Activated CD4-positive, alpha-beta T cell treated with anti-CD3 and anti-CD28 coated beads, Interleukin-2, amount 50 U/mL, for 1 hour (primary cell): ENCODE results near the gene NUTM2A.
"Not testable (repeated sequence)": the region's sequence is repeated elsewhere in the genome, so short reads cannot be mapped to it uniquely, and the experiment has no call there.

Experiments used
- DNase-seq: peaks from one replicate; pipeline ENCODE4 v3.0.0-alpha.2; 2020

The NUTM2A gene

DNA sequence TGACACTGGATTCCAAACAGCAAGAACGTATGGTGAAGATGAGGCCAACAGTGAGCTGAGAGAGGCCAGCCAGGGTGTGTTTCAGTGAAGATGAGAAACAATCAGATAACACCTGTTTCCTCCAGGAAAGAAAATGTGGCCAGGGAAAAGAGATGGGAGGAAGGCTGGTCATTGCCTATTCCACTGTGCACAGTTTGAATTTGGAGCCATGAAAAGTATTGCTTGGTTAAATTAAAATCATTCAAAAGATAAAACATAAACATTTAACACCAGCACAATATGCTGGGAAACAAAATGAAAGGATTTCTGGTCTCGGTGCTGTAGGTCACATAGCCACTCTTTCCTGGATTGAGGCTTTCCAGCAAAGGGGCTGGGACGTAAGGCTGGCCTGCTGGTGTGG, at the start of gene NUTM2A:
Gene NUTM2A, plus strand, starts transcription at position 301 of the 400 bp plus-strand sequence. CDS start 383 bp downstream, outside the sequence.
- not testable (repeated sequence) for DNase-seq

DNA sequence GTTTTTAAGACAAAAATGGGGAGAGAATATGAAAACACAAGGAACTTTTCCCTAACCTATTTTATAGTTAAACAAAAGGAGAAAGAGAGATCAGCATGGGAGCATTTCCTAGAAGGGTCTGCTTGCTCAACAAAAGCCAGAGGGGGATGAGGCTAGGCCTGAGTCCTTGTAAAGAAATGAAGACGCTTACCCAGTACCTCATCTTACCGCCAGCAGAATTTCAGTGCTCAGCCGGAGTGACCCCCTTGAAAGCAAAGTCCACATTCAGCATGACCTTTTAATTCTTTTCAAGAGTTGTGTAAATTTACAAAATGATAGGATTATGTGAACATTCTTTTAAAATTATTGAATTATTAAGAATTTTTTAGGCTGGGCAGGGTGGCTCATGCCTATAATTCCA, 47.7 kb upstream of the NUTM2A start:
- DNase-seq, result not testable (repeated sequence)

GRCh38 chr10:87184421-87184820, 40.8 kb upstream of the NUTM2A start:
- not testable (repeated sequence) for DNase-seq

DNA sequence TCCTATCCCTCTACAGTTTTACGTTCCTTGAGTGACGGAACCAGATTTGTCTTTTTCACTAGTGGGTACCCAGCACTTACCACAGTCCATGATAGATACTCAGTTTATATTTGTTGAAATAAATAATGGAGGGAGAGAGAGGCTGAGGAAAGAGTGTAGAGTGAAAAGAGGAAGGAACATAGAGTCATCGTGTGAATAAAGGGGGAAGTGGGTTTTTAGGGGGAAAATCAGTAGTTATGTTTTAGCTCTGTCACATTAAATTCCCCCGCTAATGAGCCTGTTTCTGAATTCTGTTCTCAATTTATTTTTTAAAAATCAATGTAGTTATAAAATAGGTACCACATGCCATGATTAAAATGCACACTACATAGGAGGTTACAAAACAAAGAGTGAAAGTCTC, 39.2 kb upstream of the NUTM2A start:
- DNase-seq, result not testable (repeated sequence)

- DNase-seq, result not testable (repeated sequence)
These were observed 37.7 kb upstream of the NUTM2A start for GRCh38 chr10:87187573-87187972.

GRCh38 chr10:87191841-87192240, 33.4 kb upstream of the NUTM2A start:
- not testable (repeated sequence) for DNase-seq

- not testable (repeated sequence) for DNase-seq
These were observed 24.3 kb upstream of the NUTM2A start for GRCh38 chr10:87200924-87201323.

GRCh38 chr10:87204801-87205200, 20.4 kb upstream of the NUTM2A start:
- not testable (repeated sequence) for DNase-seq

- DNase-seq, result not testable (repeated sequence)
These were observed 18.3 kb upstream of the NUTM2A start for GRCh38 chr10:87206922-87207321.

DNA sequence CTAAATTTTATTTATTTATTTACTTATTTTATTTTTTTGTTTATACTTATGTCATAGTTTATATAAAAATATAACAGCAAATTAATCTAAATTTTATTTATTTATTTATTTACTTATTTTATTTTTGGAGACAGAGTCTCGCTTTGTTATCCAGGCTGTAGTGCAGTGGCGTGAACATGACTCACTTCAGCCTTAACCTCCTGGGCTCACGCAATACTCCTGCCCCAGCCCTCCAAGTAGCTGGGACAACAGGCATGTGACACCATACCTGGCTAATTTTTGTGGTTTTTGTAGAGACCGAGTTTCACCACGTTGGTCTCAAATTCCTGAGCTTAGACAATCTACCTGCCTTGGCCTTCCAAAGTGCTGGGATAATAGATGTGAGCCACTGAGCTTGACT, 14.9 kb upstream of the NUTM2A start:
- DNase-seq, result not testable (repeated sequence)

- not testable (repeated sequence) for DNase-seq
These were observed 13.4 kb upstream of the NUTM2A start for GRCh38 chr10:87211848-87212247.

DNA sequence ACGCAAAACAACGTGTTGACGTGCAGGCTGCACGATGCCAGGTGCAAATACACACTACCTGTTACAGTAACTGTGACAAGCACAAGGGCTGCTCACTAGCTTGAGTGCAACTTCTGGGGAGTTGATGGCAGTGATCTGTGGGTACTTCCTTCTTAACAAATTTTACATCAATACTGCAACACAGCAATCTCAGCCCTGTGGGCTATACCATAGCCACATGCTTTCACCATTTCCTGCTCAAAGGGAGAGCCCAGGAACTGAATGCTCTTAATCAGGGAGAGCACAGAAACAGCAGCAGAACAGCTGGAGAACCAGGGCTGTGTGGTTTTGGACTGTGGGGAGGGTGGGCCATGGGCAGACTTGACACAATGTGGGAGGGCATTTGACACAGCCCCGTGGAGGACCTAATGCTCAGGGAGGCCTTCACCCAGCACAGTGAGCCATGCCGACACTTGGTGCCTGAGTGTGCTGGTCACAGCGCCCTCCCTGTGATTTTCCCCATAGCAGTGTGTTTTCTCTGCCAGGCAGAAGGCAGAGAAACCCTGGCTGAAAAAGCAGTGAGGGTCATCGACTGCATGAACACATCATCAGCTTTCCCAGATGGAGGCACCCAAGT, 12.0 kb upstream of the NUTM2A start:
- not testable (repeated sequence) for DNase-seq

GRCh38 chr10:87213806-87214205, 11.4 kb upstream of the NUTM2A start:
- DNase-seq, result not testable (repeated sequence)

DNA sequence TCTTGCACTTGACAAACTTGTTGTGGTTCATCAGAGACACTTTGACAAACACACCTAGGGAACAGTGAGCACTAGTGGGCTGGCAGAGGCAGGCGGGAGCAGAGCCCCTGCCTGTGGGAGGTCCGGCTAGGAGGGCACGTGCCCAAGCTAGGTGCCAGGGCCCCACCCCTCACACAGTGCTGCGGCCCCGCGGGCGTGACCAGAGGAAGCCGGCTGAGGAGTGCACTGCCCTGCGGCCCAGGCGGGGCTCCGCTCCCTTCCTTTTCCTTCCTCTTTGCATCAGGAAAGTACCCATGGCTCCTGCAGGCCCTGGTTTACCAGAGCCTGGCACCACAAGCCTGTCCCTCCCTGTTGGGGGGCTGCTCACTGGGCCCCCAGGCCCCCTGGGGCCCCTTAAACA, 9.1 kb upstream of the NUTM2A start:
- not testable (repeated sequence) for DNase-seq

DNA sequence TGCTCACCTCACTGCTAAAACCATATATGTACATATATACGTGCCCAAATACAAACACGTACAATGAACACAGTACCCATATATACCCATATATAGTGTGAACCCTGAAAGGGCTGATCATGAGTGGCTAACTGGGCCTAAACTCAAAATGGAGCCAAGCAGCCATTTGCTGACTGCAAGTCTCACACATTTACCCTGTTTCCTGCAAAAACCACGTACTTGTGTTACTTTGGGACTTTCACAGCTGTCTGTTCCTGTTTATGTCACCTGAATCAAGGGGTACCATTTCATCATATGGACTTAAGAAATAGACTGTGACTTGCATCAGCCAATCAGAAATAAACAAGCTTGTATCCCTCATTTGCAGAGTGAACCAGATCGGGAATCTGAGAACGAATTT, 5.9 kb upstream of the NUTM2A start:
- DNase-seq, result not testable (repeated sequence)

DNA sequence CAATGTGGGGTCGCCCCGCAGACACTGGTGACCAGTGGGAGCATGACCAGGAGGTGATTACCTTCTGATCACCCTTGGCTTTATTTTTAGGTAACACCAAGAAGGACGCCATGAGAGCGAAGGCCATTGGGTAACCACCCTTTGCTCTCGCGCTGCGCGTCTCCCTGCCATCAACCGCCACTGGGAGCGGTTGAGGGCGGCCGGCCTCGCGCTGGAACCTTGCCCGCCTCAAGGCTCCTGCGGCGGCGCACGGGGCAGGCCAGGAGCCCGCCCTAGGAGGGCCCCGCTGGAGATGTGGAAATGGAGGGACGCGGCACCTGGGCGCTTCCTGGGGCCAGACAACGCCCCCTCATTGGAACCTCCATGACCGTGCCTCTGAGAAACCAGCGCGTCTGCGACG, 2.5 kb upstream of the NUTM2A start:
- DNase-seq, result not testable (repeated sequence)

GRCh38 chr10:87228247-87228646, 3.0 kb downstream of the NUTM2A start:
- not testable (repeated sequence) for DNase-seq

GRCh38 chr10:87229211-87229610, 4.0 kb downstream of the NUTM2A start:
- DNase-seq, result not testable (repeated sequence)

GRCh38 chr10:87234854-87235253, 9.6 kb downstream of the NUTM2A start:
- not testable (repeated sequence) for DNase-seq

- not testable (repeated sequence) for DNase-seq
These were observed 12.0 kb downstream of the NUTM2A start for GRCh38 chr10:87237244-87237643.

DNA sequence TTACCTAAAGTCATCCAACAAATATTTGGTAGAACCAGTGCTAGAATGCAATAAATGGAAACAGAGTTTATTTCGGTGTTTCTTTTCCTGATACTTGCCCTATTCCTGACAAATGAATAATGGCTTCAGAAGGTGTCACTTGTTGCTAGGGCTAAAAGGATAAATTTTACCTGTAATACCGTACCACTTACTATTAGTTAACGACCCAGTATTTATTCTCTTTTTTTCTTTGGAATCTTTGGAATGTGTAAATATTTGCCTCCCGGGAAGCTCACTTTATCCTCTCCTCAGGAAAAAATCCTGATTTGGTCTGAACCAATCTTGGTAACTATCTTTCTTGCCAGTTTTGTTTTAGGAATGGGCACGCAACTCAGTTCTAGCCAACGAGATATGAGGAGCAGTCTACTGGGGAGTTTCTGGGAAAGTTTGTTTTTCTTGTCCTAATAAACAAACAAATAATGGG, 14.1 kb downstream of the NUTM2A start:
- not testable (repeated sequence) for DNase-seq

- DNase-seq, result not testable (repeated sequence)
These were observed 16.9 kb downstream of the NUTM2A start for GRCh38 chr10:87242192-87242591.

- DNase-seq, result not testable (repeated sequence)
These were observed 22.1 kb downstream of the NUTM2A start for GRCh38 chr10:87247335-87247734.

GRCh38 chr10:87248818-87249353, 23.6 kb downstream of the NUTM2A start:
- not testable (repeated sequence) for DNase-seq
